Tibial artery (tissue), 4 donors: ENCODE data around the gene C12orf57.

Experiments
- DNase-seq, 2 donors: peaks; one replicate each; pipeline ENCODE4 v3.0.0-alpha.2; 2019
- H3K27ac ChIP-seq, 2 donors: fragments of 200-600 bp; sonication (generic) in 1 of 2; 1 replicate in 1 of 2; 2 replicates in 1 of 2; pipeline ENCODE4 v1.5.1; 2018 to 2019; ENCODE audit warnings: mild to moderate bottlenecking in 1 of 2
- H3K27me3 ChIP-seq, 2 donors: fragments of 200-600 bp; sonication (generic) in 1 of 2; one replicate each; pipeline versions ENCODE4 v1.5.1 to v1.6.0; 2016 to 2019
- H3K36me3 ChIP-seq, 3 donors: fragments of 200-600 bp; sonication (generic) in 2 of 3; one replicate each; pipeline ENCODE4 v1.5.1; 2016 to 2019; ENCODE audit warnings: mild to moderate bottlenecking in 2 of 3
- H3K4me1 ChIP-seq, 4 donors: fragments of 200-600 bp; sonication (generic) in 2 of 4; 1 replicate in 3 of 4; 2 replicates in 1 of 4; pipeline ENCODE4 v1.5.1; 2016 to 2019
- H3K4me3 ChIP-seq, 2 donors: fragments of 200-600 bp; sonication (generic) in 1 of 2; 1 replicate in 1 of 2; 2 replicates in 1 of 2; pipeline ENCODE4 v1.5.1; 2018 to 2019; ENCODE audit warnings: mild to moderate bottlenecking in 2 of 2
- H3K9me3 ChIP-seq, 3 donors: fragments of 200-600 bp; sonication (generic) in 1 of 3; one replicate each; pipeline ENCODE4 v1.5.1; 2016 to 2019
- CTCF ChIP-seq, 2 experiments: fragments of 200-600 bp in 1 of 2; fragments of 450-650 bp in 1 of 2; IDR thresholded peaks; one replicate each; pipeline ENCODE4 v1.5.1; 2017 to 2019; ENCODE audit warnings: antibody characterized with exemption in 2 of 2, mild to moderate bottlenecking in 1 of 2, moderate library complexity in 1 of 2
- intact Hi-C: fragments of 100-400 bp; cut with DNase I; formaldehyde crosslinking; loops from one replicate; pipeline ENCODE4 v1.15.0; 2023; ENCODE audit warnings: low total_unique reads

C12orf57 gene

GRCh38 chr12:6952121-6952862, 8.5 kb downstream of the C12orf57 start:
- no peaks in the 10 kb centered on the region for H3K27me3 ChIP-seq
- intact Hi-C loops = no loop called here
- no peak for TF ChIP-seq CTCF (IDR thresholded peaks at IDR 0.05)
- no peak for DNase-seq
- H3K27ac ChIP-seq = no peak overlapping the region
- peak overlapping the region; percentile 35 to 43 for H3K4me3 ChIP-seq
- H3K4me1 ChIP-seq = no peaks in the 10 kb centered on the region
- H3K9me3 ChIP-seq = no peaks in the 10 kb centered on the region
- peaks cover 0 to 16% (median 0%) of the 10 kb centered on the region in 3 donors for H3K36me3 ChIP-seq

GRCh38 chr12:6952863-6953441, 9.1 kb downstream of the C12orf57 start:
- peak overlapping the region; percentile 35 to 43 for H3K4me3 ChIP-seq
- H3K4me1 ChIP-seq = no peaks in the 10 kb centered on the region
- no peak for DNase-seq

GRCh38 chr12:6953442-6954315, 9.9 kb downstream of the C12orf57 start:
- H3K4me3 ChIP-seq = peak overlapping the region; percentile 35 to 43
- H3K27ac ChIP-seq = peak overlapping the region in 1 of 2 donors; percentile 19
- peaks cover 0 to 25% (median 0%) of the 10 kb centered on the region in 3 donors for H3K36me3 ChIP-seq
- H3K27me3 ChIP-seq = no peaks in the 10 kb centered on the region
- no peaks in the 10 kb centered on the region for H3K9me3 ChIP-seq
- H3K4me1 ChIP-seq = no peaks in the 10 kb centered on the region
- TF ChIP-seq CTCF (IDR thresholded peaks at IDR 0.05) = no peak
- DNase-seq = peak in 1 of 2 donors; percentile 65
- intact Hi-C loops = no loop called here

More at GRCh38 chr12:6952863-6953441, 9.1 kb downstream of the C12orf57 start:
- Histone ChIP-seq H3K36me3 (peaks cover 0 to 22% (median 0%) of the 10 kb centered on the region in 3 donors), H3K27ac (peak overlapping the region in 1 of 2 donors; percentile 19), H3K27me3 (no peaks in the 10 kb centered on the region), H3K9me3 (no peaks in the 10 kb centered on the region)
- no peak for TF ChIP-seq CTCF (IDR thresholded peaks at IDR 0.05)
- intact Hi-C loops = no loop called here

GRCh38 chr12:6954316-6955107, 10.7 kb downstream of the C12orf57 start:
- Histone ChIP-seq H3K4me1 (no peaks in the 10 kb centered on the region), H3K36me3 (peaks cover 0 to 25% (median 0%) of the 10 kb centered on the region in 3 donors), H3K27ac (no peak overlapping the region), H3K4me3 (no peak overlapping the region), H3K9me3 (no peaks in the 10 kb centered on the region), H3K27me3 (no peaks in the 10 kb centered on the region)
- no peak for TF ChIP-seq CTCF (IDR thresholded peaks at IDR 0.05)
- intact Hi-C loops = no loop called here
- no peak for DNase-seq
